ENCODE data around the gene KLHL6.
"Not testable (repeated sequence)": the region's sequence is repeated elsewhere in the genome, so short reads cannot be mapped to it uniquely, and the experiment has no call there.

The KLHL6 gene

DNA sequence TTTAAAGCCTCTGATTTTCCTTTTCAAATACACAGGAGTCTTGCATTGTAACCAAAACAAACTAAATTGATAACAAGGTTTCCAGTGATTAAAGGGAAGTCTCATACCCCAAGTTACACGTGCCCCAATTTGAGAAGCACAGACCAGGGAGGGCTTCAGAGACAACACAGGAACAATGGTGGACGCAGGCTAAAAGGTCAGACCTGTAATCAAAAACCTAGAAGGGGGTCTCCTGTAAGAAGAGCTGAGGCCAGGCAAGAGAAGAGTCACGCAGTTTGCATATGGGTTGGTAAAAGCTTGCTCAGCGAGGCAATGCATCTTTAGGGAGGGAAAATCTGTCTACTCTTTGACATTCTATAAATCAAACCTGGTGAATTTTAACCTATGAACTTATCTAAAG lies 68.5 kb downstream of the KLHL6 start:
- DNase-seq (ENCODE audit: low read depth in 2 of 2): no peak

DNA sequence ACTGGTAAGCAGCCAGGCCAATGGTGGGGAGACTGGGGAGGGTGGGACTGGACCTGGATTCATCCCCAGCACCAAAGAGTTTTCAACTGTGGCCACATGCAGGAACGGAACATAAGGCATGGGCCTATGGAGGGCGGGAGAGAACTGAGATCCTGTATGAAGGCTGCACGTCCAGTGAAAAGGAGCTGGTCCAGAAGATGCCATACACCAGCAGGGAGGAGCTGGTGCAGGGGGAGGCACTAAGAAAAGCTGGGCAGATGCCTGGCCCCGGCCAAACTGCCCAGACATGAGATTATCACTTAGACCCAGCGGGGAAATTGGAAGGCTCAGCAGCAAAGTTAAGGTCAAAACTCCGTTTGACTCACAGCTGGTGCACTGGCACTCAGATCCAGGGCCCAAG lies 69.0 kb downstream of the KLHL6 start:
- DNase-seq (ENCODE audit: low read depth in 2 of 2): no peak

DNA sequence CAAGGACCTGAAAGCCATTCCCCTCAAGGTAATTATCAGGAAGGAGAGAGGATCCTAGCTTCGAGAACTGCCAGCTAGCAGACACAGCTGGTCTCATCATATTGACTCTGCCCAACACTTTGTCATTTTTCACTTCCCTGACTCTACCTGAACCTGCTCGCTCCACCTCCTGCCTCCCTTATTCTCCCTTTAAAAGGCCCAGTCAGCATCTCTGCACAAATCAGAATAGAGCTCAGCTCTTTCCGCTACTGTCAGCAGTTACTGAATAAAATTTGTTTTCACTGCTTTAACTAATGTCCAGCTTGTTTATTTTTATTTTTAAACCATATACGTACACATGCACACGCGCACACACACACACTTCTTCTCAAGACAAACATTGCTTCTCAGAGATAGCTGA lies 69.9 kb downstream of the KLHL6 start:
- DNase-seq (ENCODE audit: low read depth in 2 of 2): no peak

DNA sequence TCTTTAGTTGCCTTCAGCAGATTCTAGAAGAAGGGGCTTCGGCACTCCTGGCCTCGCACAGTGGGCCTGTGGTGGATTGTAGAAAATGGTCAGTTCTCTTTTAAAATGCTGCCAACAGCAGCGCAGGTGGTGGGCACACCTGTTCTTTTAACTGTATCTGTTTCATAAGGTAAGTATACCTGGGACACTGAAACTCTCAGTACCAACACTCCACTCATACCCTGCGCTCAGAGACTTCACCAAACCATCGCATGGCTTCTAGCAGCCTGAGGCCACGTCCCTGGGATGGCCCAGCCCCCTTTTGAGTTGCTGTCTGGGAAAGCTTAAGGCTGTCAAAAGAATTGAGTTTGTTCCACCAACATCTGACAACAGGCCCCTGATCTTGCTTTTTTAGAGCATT lies 70.4 kb downstream of the KLHL6 start:
- DNase-seq (ENCODE audit: low read depth in 2 of 2): no peak

DNA sequence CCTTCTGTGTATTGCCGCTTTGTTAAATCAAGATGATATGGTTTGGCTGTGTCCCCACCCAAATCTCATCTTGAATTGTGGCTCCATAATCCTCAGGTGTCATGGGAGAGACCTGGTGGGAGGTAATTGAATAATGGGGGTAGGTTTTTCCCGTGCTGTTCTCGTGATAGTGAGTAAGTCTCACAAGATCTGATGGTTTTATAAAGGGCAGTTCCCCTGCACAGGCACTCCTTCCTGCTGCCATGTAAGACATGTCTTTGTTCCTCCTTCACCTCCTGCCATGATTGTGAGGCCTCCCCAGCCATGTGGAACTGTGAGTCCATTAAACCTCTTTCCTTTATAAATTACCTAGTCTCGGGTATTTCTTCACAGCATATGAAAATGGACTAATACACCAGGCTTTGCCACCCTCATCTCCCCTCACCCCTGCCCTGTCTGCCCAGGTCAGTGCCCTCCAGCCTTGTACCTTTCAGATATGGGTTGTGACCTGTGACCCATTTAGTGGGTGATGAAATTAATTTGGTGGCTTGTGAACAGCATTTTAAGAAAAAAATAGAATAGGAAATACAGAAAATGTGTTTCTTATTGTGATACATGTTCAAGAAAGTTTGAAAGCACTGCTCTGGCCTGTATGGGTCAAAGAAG lies 71.0 kb downstream of the KLHL6 start:
- DNase-seq (ENCODE audit: low read depth in 2 of 2): no peak

DNA sequence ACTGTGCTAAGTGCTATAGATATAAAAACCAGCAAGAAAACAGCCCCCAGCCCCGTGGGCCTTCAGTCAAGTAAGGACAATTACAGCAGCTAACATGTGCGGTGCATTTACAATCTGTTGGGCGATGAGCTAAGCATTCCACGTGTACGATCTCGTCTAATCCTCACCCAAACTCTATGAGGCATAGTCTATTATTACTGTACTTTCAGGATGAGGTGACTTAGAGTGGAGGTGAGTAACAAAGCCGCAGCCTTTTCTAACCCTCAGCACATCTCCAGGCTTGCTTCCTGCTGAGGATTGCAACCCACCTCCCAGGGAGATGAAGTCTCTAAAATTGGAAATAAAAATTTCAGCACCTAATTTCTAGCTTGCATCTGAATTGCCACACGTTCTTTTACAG lies 73.9 kb downstream of the KLHL6 start:
- DNase-seq (ENCODE audit: low read depth in 2 of 2): no peak

DNA sequence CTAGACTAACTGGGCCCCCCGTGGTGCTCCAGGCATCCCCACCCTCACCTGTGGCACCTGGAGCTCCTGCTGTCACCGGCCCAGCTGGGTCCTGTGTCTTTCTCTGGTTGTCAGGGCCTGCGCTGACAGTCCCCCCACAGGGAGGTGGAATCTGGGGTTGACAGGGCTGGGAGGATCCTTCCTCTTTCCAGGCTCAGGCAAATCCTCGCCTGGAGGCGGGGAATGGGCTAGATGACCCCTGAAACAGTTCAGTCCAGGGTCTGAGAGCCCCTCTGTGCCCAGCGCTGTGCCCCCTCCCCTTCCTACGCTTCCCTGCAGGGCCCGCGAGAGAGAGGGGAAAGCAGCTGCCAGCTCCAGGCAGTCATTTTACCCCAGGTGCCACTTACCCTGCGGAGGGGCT lies 77.0 kb downstream of the KLHL6 start:
- no peak for DNase-seq (ENCODE audit: low read depth in 2 of 2)

DNA sequence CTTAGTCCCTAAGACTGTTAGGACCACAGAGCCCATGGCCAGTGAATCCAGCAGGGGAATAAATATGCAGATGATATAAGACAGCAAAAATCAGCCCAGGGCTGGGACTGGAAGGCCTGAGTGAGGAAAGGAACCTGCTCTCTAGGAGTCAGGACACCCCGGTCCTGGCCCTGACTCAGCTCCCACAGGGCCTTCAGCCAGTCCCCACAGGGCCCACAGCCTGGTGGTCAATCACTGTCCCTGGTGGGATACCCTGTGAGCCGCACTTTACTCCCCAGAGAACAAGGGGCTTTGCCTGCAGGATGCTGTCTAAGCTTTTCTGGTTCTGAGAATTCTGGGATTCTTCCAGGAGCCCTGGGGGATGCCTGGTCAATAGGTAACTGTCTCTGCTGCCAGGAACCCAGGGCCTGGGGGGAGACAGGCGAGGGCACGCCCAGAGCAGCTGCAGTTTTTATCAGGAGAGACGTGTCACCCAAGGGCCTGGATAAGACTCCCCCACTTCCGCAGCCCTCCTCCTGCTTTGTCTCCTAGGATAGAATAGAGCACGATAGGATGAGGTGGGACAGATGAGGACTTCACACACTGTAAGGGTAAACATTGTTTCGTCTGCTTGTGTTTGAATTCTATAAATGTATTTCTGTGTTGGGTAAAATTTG lies 77.6 kb downstream of the KLHL6 start:
- DNase-seq (ENCODE audit: low read depth in 2 of 2): no peak

DNA sequence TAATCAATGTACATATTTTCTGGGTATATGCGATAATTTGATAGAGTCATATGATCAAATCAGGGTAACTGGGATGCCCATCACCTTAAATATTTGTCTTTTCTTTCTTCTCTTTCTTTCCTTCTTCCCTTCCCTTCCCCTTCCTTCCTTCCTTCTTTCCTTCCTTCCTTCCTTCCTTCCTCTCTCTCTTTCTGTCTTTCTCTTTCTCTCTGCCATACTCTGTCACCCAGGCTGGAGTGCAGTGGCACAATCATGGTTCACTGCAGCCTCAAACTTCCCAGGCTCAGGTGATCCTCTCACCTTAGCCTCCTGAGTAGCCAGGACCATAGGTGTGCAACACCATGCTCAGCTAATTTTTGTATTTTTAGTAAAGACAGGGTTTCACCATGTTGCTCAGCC lies 79.7 kb downstream of the KLHL6 start:
- DNase-seq (ENCODE audit: low read depth in 2 of 2): not testable (repeated sequence)

DNA sequence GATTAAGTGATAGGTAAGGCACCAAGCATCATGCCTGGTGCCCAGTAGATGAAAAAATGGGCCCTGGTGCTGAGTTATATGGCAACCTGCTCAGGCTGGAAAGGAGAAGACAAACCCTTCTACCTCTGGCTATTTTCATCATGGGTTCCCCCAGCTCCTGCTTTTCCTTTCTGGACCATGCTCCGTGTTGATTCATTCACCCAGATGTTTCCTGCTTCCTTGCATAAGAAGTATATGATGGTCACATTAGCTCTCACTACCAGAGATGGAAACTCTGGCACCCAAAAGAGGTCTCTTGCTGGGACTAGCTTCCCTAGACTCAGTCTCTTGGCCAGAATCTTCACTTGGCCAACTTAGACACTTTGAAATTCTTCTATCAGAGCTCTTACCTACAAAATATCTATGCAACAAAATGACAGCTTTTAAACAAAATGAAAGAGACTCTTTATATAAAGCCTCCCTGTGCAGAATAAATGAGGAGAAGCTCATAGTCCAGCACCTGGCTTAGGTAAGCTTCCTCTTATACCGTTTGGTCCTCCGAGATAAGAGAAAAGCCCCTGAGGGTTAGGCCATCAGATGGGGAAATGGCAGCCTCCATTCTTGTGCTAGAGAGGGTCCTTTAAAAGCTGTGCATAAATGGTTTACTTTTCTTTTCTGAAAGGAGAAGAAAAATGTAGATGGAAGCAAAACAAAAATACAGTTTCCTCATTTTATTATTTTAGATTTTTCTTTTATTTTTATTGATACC lies 80.3 kb downstream of the KLHL6 start:
- no peak for DNase-seq (ENCODE audit: low read depth in 2 of 2)

DNA sequence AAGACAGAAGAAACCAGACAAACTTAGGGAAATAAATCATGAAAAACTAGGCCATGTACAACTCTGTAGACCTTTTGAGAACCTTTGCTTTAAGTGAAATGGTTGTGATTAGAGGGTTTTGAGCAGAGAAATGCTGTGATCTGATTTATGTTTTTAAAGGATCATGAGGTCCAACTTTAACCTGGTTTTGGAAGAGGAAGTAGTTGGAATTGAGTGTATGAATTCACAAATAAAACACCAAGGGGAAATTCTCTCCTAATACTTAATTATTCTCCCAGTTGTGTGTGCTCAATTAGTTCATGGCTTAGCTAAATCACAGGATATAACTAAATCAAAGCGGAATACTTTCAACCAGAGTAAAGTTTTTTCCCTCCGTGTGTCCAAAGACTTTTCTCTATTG lies 81.5 kb downstream of the KLHL6 start:
- no peak for DNase-seq (ENCODE audit: low read depth in 2 of 2)

DNA sequence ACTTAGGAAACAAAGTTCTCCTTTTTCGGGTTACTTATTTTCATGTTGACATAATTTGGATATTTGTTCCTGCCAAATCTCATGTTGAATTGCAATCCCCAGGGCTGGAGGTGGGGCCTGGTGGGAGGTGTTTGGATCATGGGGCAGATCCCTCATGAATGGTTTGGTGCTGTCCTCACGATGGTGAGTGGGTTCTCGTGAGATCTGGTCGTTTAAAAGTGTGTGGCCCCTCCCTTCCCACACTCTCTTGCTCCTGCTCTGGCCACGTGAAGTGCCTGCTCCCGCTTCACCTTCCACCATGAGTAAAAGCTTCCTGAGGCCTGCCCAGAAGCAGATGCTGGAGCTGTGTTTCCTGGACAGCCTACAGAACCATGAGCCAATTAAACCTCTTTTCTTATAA lies 83.4 kb downstream of the KLHL6 start:
- no peak for DNase-seq (ENCODE audit: low read depth in 2 of 2)

DNA sequence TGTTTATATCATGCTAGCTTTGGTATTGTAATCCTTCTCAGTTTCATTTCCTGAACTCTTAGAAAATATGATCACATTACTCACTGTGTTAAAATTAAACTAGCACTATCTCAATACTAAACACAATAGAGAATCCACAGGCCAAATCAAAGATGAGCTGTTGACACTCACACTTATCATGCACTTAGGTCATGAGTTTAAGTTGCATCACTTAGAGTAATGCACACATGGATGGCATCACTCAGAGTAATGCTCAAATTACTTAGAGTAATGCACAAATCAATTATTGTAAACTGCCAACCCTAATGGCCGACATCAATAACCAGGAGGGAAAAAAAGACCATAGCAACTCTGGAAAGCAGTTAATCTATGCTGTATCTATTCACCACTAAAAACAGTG lies 87.1 kb downstream of the KLHL6 start:
- DNase-seq (ENCODE audit: low read depth in 2 of 2): no peak

DNA sequence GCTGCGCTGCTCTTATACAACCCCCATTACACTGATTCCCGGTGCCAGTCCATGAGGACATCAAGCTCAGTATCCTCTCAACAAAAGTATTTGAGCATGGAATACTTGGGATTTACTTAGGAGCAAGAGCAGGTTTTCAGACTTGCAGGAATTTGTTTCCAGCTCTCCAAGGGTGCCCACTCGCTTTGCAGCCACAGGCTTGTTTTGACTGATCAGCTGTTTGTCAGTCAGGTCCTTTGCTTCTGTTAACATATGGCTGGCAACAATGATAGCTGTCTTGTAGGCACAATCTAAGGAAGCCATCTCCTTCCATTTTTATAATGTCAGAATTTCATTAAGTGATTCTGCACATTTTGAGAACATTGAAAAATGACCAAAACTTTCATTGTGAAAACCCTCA lies 88.9 kb downstream of the KLHL6 start:
- DNase-seq (ENCODE audit: low read depth in 2 of 2): no peak

DNA sequence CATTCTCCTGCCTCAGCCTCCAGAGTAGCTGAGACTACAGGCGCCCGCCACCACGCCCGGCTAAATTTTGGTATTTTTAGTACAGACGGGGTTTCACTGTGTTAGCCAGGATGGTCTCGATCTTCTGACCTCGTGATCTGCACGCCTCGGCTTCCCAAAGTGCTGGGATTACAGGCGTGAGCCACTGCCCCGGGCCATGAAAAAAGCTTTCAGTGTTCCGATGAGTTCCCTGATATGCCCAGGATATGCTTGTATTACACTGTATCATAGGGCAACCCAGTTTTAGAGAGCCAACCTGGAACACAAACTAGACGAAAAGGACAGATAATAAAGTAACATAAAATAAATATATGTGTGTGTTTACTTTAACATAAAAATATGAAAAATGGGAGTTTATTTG lies 89.8 kb downstream of the KLHL6 start:
- DNase-seq (ENCODE audit: low read depth in 2 of 2): not testable (repeated sequence)

DNA sequence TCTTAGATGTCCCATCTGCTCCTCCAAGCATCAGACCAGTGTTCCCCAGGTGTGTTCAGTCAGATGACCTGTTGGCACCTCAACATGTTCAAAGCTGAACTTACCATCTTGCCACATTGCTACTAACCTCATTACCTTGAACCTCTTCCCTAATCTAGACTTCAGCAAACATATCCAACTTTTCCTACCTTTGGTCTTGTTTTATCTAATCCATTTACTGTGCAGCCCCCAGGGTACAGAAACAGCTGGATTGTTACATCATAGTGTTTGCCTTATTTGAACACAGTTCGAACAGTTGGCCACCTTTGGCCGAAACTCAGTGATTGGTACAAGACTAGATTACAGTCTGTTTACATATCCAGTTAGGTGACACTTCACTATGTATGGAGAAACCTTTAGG lies 91.0 kb downstream of the KLHL6 start:
- no peak for DNase-seq (ENCODE audit: low read depth in 2 of 2)

DNA sequence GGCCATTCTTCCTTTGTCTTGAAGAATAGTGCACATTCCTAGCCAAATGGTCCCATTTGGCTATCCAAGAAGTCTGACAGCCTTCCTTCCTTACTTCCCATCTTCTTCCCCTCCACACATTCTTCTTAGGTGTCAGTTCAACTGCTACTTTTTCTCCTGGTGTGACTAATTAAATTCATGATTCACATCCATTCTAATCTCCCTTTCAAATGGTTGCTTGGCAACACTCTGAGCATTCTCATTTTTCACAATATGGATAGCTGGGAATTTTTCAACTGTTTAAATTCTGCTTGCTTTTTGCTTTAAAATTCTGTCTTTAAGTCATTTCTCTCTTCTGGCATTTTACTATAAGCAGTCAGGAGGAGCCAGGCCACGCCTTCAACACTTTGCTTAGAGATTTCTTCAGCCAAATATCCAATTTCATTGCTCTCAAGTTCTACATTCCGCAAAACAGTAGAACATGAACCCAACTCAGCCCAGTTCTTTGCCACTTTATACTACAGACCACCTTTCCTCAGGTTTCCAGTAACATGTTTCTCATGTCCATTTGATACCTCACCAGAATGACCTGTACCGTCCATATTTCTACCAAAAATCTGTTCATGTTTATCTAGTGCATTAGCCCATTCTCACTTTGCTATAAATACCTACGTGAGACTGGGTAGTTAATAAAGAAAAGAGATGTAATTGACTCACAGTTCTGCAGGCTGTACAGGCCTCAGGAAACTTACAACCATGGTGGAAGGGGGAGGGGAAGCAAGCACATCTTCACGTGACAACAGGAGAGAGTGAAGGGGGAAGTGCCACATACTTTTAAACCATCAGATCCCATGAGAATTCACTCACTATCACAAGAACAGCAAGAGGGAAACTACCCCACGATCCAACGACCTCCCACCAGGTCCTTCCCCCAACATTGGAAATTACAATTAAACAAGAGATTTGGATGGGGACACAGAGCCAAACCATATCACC lies 95.1 kb downstream of the KLHL6 start:
- DNase-seq (ENCODE audit: low read depth in 2 of 2): no peak

DNA sequence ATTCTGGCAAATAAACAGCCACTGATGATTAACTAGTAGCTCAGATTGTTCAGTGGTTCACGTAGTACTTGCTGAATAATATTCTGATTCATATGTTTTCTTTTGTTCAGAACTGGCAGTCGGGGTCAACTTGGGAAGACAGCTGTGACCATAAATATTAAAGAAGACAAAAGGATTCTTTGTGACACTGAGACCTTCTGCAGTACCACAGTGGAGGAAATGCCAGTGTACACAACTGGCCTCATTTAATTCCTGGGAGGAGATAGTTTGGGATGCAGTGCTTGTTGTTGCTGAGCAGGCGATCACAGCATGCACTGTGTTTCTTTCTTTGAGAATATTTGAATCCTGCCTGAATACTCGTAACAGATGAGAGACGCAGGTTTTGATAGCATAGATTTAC lies 100.4 kb downstream of the KLHL6 start:
- DNase-seq (ENCODE audit: low read depth in 2 of 2): no peak

DNA sequence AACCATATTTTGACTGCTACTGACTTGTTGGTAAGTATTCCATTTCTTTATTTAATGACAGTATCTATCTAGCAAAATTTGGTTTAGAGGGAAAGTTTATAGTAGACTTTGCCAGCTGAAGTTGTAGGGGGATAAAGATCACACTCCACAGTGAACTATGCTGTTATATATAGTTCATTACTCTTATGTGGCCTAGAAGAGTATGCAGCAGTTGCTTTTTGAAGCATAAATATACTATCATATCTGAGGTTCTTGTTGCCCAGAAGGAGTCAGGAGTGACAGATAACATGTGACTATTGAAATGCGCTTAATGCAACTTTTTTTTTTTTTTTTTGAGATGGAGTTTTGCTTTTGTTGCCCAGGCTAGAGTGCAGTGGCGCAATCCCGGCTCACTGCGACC lies 101.4 kb downstream of the KLHL6 start:
- no peak for DNase-seq (ENCODE audit: low read depth in 2 of 2)

DNA sequence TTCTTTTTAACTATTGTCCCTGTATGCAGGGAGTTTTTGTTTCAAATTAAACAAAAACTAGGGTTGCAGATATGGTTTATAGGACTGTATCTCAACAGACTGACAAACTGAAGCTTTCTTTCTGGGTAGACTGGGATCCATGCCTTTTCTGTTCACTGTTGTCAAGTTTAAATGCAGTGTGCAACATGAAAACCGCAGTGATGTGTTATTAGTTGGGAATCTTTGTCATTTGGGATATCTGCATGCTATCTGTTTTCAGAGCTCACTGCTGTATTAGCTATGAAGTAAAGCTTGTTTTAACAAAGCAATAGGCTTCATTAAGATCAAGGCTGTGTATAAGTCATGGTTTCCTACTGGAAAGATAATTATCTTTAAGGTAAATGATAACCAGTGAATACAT lies 105.7 kb downstream of the KLHL6 start:
- DNase-seq (ENCODE audit: low read depth in 2 of 2): no peak

DNA sequence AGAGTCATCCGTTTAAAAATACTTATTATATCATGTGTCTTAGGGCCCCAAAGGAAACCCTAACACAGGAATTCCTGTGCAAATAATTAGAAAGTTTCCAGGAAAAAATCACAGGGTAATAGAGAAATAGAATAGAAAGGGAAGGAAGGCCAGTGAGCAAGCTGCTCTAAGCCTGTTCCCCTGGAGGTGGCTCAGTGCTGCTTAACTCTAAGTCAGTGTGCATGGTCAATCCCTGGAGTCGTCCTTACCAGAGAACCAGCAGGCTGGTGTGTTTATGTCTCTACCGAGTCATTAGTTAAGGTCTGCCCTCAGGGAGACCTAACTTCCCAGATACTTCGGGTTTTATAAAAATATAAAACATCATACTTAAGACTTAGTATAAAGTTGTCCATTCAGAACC lies 106.1 kb downstream of the KLHL6 start:
- no peak for DNase-seq (ENCODE audit: low read depth in 2 of 2)
